ENCODE results near the gene PAK4.
"Not testable (repeated sequence)": the region's sequence is repeated elsewhere in the genome, so short reads cannot be mapped to it uniquely, and the experiment has no call there.

PAK4 gene

DNA sequence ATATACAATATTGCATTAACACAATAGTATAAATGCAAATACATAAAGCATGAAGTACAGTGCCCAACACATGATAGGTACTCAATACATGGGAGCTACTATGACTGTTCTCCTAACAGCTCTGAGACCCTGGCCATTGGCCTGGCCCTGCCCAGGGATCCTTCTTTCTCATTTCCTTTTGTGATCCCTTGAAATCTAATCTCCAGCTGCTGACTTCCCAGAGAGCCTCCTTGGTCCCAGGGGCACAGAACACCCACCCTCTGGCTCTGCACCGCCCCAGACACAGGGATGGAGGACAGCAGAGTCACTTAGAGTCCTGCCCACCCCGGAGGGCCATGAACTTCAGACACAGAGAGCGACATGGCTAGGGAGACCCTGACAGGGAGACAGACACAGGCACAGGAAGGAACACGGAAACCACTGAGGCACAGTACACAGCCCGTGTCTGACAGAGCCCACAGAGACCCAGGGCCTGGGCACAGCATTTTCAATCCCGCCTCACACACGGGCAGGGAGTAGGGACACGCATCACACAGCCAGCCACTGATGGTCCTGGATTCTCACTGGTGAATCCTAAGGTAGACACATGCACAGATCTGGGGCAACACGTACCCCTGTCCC lies 82.7 kb downstream of the PAK4 start:
- in situ Hi-C loops (cut with HindIII; ENCODE audit: low sequenced_read_pairs), result no loop called here
- DNase-seq (ENCODE audit: low read depth), result no peak
- no peak overlapping the region for H3K4me3 ChIP-seq (ENCODE audit: low read depth, low read length)
- TF ChIP-seq, protein P1, sequence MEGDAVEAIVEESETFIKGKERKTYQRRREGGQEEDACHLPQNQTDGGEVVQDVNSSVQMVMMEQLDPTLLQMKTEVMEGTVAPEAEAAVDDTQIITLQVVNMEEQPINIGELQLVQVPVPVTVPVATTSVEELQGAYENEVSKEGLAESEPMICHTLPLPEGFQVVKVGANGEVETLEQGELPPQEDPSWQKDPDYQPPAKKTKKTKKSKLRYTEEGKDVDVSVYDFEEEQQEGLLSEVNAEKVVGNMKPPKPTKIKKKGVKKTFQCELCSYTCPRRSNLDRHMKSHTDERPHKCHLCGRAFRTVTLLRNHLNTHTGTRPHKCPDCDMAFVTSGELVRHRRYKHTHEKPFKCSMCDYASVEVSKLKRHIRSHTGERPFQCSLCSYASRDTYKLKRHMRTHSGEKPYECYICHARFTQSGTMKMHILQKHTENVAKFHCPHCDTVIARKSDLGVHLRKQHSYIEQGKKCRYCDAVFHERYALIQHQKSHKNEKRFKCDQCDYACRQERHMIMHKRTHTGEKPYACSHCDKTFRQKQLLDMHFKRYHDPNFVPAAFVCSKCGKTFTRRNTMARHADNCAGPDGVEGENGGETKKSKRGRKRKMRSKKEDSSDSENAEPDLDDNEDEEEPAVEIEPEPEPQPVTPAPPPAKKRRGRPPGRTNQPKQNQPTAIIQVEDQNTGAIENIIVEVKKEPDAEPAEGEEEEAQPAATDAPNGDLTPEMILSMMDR (IDR thresholded peaks at IDR 0.05; ENCODE audit: low read depth, low read length, missing control alignments), result no peak

DNA sequence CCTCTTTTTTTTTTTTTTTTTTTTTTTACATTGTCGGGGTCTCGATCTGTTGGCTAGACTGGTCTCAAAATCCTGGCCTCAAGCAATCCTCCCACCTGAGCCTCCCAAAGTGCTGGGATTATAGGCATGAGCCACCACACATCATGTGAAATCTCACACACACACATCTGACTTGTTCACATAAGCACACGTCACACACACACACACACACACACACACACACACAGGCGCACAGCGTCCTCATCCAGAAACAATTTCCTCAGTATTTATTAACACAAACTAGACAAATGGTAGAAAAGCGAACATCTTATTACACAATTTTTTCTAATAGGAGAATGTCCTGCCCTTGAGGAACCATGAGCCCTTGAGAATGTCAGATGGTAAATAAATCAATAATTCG lies 83.6 kb downstream of the PAK4 start:
- TF ChIP-seq, protein P1 (IDR thresholded peaks at IDR 0.05; ENCODE audit: low read depth, low read length, missing control alignments), result no peak
- in situ Hi-C loops (cut with HindIII; ENCODE audit: low sequenced_read_pairs), result no loop called here
- no peak for DNase-seq (ENCODE audit: low read depth)
- H3K4me3 ChIP-seq (ENCODE audit: low read depth, low read length), result no peak overlapping the region

DNA sequence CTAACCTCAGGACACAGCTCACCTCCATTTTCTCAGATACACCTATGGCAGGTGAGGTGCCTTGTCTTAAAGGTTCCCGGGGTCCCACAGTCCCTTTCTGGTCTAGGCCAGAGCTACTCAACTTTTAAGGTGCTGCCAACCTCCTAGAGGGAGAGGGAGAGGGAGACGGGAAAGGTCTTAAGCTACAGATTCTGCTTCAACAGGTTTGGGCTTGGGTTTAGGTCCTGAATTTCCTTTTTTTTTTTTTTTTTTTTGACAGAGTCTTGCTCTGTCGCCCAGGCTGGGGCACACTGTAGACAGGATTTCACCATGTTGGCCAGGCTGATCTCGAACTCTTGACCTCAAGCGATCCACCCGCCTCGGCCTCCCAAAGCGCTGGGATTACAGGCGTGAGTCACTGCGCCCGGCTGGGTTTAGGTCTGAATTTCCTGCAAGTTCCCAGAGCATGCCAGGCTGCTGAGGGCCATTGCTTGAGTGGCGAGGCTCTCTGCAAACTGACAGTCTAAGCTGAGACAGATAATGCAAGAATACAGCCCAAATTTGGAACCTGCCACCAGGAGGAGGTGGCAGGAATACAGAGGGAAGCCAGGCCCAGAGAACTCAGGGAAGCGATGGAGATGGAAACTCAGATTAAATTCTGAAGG lies 86.3 kb downstream of the PAK4 start:
- TF ChIP-seq, protein P1 (IDR thresholded peaks at IDR 0.05; ENCODE audit: low read depth, low read length, missing control alignments), result no peak
- DNase-seq (ENCODE audit: low read depth), result no peak
- in situ Hi-C loops (cut with HindIII; ENCODE audit: low sequenced_read_pairs), result no loop called here
- H3K4me3 ChIP-seq (ENCODE audit: low read depth, low read length), result no peak overlapping the region

DNA sequence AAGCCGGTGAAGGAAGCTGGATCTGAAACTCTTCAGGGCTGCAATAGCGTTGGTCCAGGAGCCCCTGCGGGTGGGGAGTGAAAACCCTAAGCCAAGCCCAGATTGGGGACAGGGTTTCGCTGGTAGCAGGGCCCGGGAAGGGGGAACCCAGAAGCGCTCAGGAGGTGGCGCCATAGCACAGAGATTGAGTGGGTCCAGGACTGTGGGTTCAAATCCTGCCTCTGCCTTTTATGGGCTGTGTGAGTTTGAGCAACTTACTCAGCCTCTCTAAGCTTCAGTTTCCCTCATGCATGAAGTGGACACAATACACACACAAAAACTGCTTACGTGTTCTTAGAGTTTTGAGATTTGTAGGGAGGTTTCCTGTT lies 86.8 kb downstream of the PAK4 start:
- TF ChIP-seq, protein P1 (IDR thresholded peaks at IDR 0.05; ENCODE audit: low read depth, low read length, missing control alignments), result no peak
- no peak for DNase-seq (ENCODE audit: low read depth)
- H3K4me3 ChIP-seq (ENCODE audit: low read depth, low read length), result no peak overlapping the region
- in situ Hi-C loops (cut with HindIII; ENCODE audit: low sequenced_read_pairs), result no loop called here

DNA sequence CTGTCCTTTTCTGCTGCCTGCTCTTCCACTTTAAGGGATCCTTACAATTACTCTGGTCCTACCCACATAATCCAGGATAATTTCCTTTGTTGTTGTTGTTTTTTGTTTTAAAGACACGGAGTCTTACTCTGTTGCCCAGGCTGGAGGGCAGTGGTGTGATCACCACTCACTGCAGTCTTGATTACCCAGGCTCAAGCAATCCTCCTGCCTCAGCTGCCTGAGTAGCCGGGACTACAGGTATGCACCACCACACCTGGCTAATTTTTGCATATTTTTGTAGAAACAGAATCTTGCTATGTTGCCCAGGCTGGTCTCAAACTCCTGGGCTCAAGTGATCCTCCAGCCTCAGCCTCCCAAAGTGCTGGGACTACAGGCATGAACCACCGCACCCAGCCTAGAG lies 89.7 kb downstream of the PAK4 start:
- H3K4me3 ChIP-seq (ENCODE audit: low read depth, low read length); in situ Hi-C loops (cut with HindIII; ENCODE audit: low sequenced_read_pairs); DNase-seq (ENCODE audit: low read depth): not testable (repeated sequence)

DNA sequence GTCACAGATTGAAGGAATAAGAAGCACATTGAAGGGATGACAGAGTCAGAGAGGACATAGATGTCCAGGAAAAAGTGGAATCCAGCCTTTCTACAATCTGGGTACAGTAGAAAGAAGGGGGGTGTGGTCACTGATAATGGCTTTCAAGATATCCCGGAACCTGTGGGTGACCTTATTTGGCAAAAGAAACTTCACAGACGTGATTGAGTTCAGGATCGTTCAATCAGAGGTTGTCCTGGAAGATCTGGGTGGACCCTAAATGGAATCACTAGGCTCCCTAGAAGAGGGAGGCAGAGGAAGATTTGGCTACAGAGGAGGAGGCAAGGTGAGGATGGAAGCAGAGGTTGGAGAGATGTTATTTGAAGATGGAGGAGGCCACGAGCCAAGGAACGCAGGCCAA lies 91.5 kb downstream of the PAK4 start:
- no peak overlapping the region for H3K4me3 ChIP-seq (ENCODE audit: low read depth, low read length)
- TF ChIP-seq, protein P1 (IDR thresholded peaks at IDR 0.05; ENCODE audit: low read depth, low read length, missing control alignments), result no peak
- in situ Hi-C loops (cut with HindIII; ENCODE audit: low sequenced_read_pairs), result no loop called here
- DNase-seq (ENCODE audit: low read depth), result no peak

DNA sequence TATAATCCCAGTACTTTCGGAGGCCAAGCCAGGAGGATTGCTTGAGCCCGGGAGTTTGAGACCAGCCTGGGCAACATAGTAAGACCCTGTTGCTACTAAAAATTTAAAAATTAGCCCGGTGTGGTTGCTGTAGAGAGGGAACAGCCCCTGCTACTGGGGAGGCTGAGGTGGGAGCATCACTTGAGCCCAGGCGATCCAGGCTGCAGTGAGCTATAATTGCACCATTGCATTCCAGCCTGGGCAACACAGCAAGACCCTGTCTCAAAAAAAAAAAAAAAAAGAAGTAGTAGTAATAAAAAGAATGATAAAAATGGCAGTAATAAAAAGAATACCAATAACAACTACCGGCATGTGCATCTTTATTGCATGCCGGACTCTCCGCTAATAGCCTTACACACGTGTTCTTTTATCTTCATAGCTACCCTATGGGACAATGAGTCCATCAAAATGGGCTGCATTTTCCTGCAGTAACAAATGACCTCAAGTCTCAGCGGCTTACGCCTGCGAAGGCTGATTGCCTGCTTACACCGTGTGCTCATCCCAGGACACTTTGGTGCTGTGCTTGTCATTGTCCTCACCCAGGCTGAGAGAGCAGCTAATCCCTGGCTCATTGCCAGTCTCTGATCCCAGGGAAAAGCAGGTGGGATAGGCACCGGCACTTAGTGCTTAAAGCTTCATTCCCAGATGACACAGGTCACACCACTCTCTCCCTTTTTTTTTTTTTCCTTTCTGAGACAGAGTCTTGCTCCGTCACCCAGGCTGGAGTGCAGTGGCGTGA lies 92.8 kb downstream of the PAK4 start:
- H3K4me3 ChIP-seq (ENCODE audit: low read depth, low read length), result no peak overlapping the region
- TF ChIP-seq, protein P1 (IDR thresholded peaks at IDR 0.05; ENCODE audit: low read depth, low read length, missing control alignments), result no peak
- no peak for DNase-seq (ENCODE audit: low read depth)
- in situ Hi-C loops (cut with HindIII; ENCODE audit: low sequenced_read_pairs), result no loop called here

DNA sequence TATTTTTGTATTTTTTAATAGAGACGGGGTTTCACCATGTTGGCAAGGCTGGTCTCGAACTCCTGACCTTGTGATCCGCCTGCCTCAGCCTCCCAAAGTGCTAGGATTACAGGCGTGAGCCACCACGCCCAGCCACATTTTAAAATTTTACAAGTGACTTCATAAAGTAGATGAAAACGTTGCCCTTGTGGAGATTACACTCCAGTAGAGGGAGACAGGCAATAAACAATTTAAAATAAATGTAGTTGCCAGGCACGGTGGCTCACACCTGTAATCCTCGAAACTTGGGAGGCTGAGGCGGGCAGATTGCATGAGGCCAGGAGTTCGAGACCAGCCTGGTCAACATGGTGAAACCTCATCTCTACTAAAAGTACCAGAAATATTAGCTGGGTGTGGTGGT lies 93.5 kb downstream of the PAK4 start:
- DNase-seq (ENCODE audit: low read depth); H3K4me3 ChIP-seq (ENCODE audit: low read depth, low read length); in situ Hi-C loops (cut with HindIII; ENCODE audit: low sequenced_read_pairs): not testable (repeated sequence)

Data from astrocyte of the cerebellum (primary cell).